Islet of Langerhans (tissue), 1 donor: Measurements from ENCODE around the gene UNK.
A peak's percentile ranks its signal among the peaks of the same experiment; 100 is the strongest.
"Not testable (repeated sequence)": the region's sequence is repeated elsewhere in the genome, so short reads cannot be mapped to it uniquely, and the experiment has no call there.

Experiments
- FAIRE-seq: peaks from one replicate; lab custom pipeline; 2011; peaks lifted over from hg19 to GRCh38; lab: Jason Lieb, UNC

The UNK gene

GRCh38 chr17:75854101-75854748, 69.6 kb downstream of the UNK start:
- FAIRE-seq, result no peak

- FAIRE-seq, result no peak
Observed at GRCh38 chr17:75854881-75855309, 70.3 kb downstream of the UNK start.

- FAIRE-seq, result peak; percentile 80
Observed at GRCh38 chr17:75855310-75856061, 70.9 kb downstream of the UNK start, which contains the start of gene WBP2. TSS of gene WBP2 (minus strand) at chr17:75855335. CDS start at chr17:75855297, 38 bp downstream.

GRCh38 chr17:75856062-75856756, 71.6 kb downstream of the UNK start:
- no peak for FAIRE-seq

GRCh38 chr17:75859358-75859757, 74.8 kb downstream of the UNK start:
- not testable (repeated sequence) for FAIRE-seq

- FAIRE-seq, result no peak
Observed at GRCh38 chr17:75861927-75862317, 77.3 kb downstream of the UNK start.

GRCh38 chr17:75864448-75864871, 79.9 kb downstream of the UNK start:
- FAIRE-seq, result no peak

- FAIRE-seq, result not testable (repeated sequence)
Observed at GRCh38 chr17:75864887-75865286, 80.3 kb downstream of the UNK start.

GRCh38 chr17:75865404-75866188, 81.0 kb downstream of the UNK start:
- not testable (repeated sequence) for FAIRE-seq

GRCh38 chr17:75868730-75869281, 84.2 kb downstream of the UNK start:
- FAIRE-seq, result not testable (repeated sequence)

GRCh38 chr17:75869282-75870141, 84.9 kb downstream of the UNK start:
- no peak for FAIRE-seq

- not testable (repeated sequence) for FAIRE-seq
Observed at GRCh38 chr17:75870228-75870627, 85.6 kb downstream of the UNK start.

- no peak for FAIRE-seq
Observed at GRCh38 chr17:75872434-75873351, 88.1 kb downstream of the UNK start.

GRCh38 chr17:75873587-75874322, 89.1 kb downstream of the UNK start:
- FAIRE-seq, result no peak

GRCh38 chr17:75874323-75875181, 89.9 kb downstream of the UNK start:
- no peak for FAIRE-seq
